ENCODE data around the gene RPN2. TPM values are rescaled to one million over a fixed set of nuclear protein-coding genes. Genes with fewer than 3 reads are reported as not detected.

RPN2 gene
- total and polyA plus RNA-seq, 9 of the 15 experiments (the other 6 are each of a cell fraction or from before 2014, with no cell fraction given) = 168 to 548 (median 325) TPM

GRCh38 chr20:37178839-37179682 lies at the start of gene RPN2, which contains the start of gene MROH8 (continued):
- TF ChIP-seq RBM15 (IDR thresholded peaks at IDR 0.05; ENCODE audit: insufficient read depth, low read length) (0 out of 2 replicates have a peak, but pooled peaks have one; percentile 27), KLF16 (IDR thresholded peaks at IDR 0.05) (no peak), CHCHD3 (CRISPR knock-in tag; IDR thresholded peaks at IDR 0.05) (no peak), PRDM10 (IDR thresholded peaks at IDR 0.05; ENCODE audit: partially characterized antibody) (peak; percentile 100), ZNF124 (CRISPR knock-in tag; IDR thresholded peaks at IDR 0.05) (no peak), SMARCB1 (IDR thresholded peaks at IDR 0.05; ENCODE audit: insufficient read length, low read depth) (no peak), JUNB (CRISPR knock-in tag; conservative IDR thresholded peaks at IDR 0.05) (no peak), NCOR1 (IDR thresholded peaks at IDR 0.05) (no peak), ZNF785 (CRISPR knock-in tag; IDR thresholded peaks at IDR 0.05) (no peak), RUNX1 (IDR thresholded peaks at IDR 0.05; ENCODE audit: low read depth) (no peak), SRSF9 (IDR thresholded peaks at IDR 0.05; ENCODE audit: borderline replicate concordance, low read depth, low read length) (no peak), ZFP36 (IDR thresholded peaks at IDR 0.05; ENCODE audit: low read depth, low read length, partially characterized antibody) (no peak), XRCC4 (IDR thresholded peaks at IDR 0.05; ENCODE audit: extremely low read depth, insufficient read depth, insufficient read length) (no peak), L3MBTL2 (IDR thresholded peaks at IDR 0.05) (no peak), KDM2B (CRISPR knock-in tag; IDR thresholded peaks at IDR 0.05) (no peak), CSDE1 (IDR thresholded peaks at IDR 0.05) (no peak), ZNF232 (CRISPR knock-in tag; IDR thresholded peaks at IDR 0.05) (no peak), MCM3 (IDR thresholded peaks at IDR 0.05) (no peak), SLC30A9 (CRISPR knock-in tag; IDR thresholded peaks at IDR 0.05) (no peak), THAP12 (CRISPR knock-in tag; IDR thresholded peaks at IDR 0.05) (peak; percentile 37; the same call in 1 of the 2 replicates), NBN (IDR thresholded peaks at IDR 0.05; ENCODE audit: low read depth) (no peak), IRF2 (CRISPR knock-in tag; IDR thresholded peaks at IDR 0.05) (no peak)
